Spleen (tissue), 7 donors: ENCODE measurements around the gene UIMC1.

Experiments used
- CTCF ChIP-seq, 11 experiments: fragments of 200-600 bp in 7 of 11; fragments of 450-650 bp in 4 of 11; sonication (generic) in 4 of 11; IDR thresholded peaks in 8 of 11; conservative IDR thresholded peaks in 3 of 11; 1 replicate in 7 of 11; 2 replicates in 4 of 11; pipeline versions ENCODE4 v1.4.0 to v1.8.0; 2016 to 2021; ENCODE audit warnings: antibody characterized with exemption in 11 of 11, inconsistent platforms in 4 of 11, mild to moderate bottlenecking in 1 of 11
- POLR2AphosphoS5 ChIP-seq, 3 donors: sonication (generic); formaldehyde crosslinking; IDR thresholded peaks; one replicate each; pipeline ENCODE4 v1.5.1; 2017; ENCODE audit warnings: antibody characterized with exemption in 3 of 3
- donor health status: DM: no; HTN: no; CAD: no; lungs with moderate emphysema.
- donor health status: DM: no; HTN: no; CAD: no.
- donor health status: DM: no; HTN: no; CAD: no.

GRCh38 chr5:176855598-176855997 is 151.0 kb downstream of the UIMC1 start:
- TF ChIP-seq CTCF (IDR thresholded peaks at IDR 0.05 in 8 of 11, conservative IDR thresholded peaks at IDR 0.05 in 3 of 11), result no peak
- TF ChIP-seq POLR2AphosphoS5 (IDR thresholded peaks at IDR 0.05), result no peak
